KBM-7 (cell line): ENCODE measurements around the gene DDN.

Experiments used
- DNase-seq: peaks from one replicate; pipeline ENCODE4 v3.0.0-alpha.2; 2015
- in situ Hi-C: fragments of 300-500 bp; cut with MboI; formaldehyde crosslinking; loops from 2 replicates; pipeline ENCODE4 v1.14.3; 2020; ENCODE audit warnings: low sequenced_read_pairs, low pct_unique_long_range_greater_than_20kb, mixed read lengths

DDN gene

DNA sequence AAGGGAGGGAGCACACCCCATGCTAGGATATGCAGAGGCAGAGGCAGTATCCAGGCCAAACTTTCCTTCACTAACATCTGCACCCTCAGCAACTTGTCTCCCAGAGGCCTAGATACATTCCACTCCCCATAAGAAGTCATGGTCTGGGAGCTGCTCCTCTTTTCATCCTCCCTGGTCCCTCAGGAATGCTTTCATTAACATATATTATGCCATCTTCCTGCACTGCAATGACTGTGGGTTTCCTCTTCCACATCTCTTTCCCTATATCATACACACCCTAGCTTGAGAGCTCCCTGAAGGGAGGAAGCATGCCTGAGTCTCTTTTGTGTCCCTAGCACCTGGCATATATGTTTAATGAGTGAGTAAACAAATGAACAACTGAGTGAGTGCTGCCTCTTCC is 8.6 kb downstream of the DDN start:
- DNase-seq, result no peak
- in situ Hi-C loops, result no loop called here

GRCh38 chr12:48988030-48988649 is 11.0 kb downstream of the DDN start:
- in situ Hi-C loops, result no loop called here
- peak; percentile 77 for DNase-seq

GRCh38 chr12:48986720-48987291 is 12.4 kb downstream of the DDN start:
- in situ Hi-C loops, result no loop called here
- DNase-seq, result no peak

GRCh38 chr12:48985901-48986300 is 13.3 kb downstream of the DDN start:
- no peak for DNase-seq

DNA sequence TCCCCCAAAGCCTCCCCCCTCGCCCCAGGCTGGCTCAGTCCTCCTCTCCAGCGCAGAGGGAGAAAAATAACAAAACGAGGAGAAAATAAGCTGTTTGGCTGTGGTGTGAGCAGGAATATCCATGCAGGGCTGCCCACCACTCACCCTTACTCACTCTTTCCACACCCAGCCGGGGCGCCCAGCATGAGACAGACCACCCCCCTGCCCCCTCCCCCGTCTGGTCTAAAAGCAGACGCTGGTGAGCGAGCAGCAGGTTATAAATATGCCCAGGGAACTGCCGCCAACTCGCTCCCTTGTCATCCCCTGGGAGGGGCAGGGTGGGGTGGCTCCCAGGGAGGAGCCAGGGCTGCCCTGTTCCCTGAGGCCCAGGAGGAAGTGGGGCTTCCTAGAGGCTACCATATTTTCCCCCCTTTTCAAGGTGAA is 13.7 kb downstream of the DDN start:
- in situ Hi-C loops, result no loop called here
- DNase-seq, result no peak

More at GRCh38 chr12:48985901-48986300, 13.3 kb downstream of the DDN start:
- in situ Hi-C loops, result no loop called here

DNA sequence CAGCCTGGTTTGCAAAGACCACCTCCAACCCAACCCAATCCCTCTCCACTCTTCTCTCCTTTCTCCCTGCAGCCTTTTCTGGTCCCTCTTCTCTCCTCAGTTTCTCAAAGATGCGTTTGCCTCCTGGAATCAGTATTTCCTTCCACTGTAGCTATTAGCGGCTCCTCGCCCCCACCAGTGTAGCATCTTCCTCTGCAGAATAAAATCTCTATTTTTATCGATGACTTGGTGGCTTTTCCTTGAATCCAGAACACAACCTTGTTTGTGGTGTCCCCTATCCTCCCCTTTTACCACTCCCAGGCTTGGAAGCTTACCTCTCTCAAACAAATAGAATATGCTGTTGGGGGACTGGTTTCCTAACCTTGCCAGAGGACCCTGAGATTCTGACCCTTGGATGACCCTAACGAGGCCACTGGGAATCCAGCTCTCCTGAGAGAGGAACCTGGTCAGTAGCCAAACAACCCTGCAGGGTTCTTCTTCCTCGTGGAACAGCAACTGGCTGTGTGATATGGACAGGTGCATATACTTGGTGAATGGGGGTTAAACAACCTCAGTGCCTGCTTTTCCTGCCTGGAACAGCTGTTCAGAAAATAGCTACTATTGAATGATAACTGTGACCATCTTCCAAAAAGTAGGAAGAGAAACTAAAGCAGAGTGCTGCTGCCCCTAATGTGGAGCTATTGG is 16.6 kb downstream of the DDN start:
- DNase-seq, result no peak
- in situ Hi-C loops, result no loop called here

- DNase-seq, result no peak
- in situ Hi-C loops, result no loop called here
Measured at GRCh38 chr12:48981757-48982157, 17.4 kb downstream of the DDN start.

DNA sequence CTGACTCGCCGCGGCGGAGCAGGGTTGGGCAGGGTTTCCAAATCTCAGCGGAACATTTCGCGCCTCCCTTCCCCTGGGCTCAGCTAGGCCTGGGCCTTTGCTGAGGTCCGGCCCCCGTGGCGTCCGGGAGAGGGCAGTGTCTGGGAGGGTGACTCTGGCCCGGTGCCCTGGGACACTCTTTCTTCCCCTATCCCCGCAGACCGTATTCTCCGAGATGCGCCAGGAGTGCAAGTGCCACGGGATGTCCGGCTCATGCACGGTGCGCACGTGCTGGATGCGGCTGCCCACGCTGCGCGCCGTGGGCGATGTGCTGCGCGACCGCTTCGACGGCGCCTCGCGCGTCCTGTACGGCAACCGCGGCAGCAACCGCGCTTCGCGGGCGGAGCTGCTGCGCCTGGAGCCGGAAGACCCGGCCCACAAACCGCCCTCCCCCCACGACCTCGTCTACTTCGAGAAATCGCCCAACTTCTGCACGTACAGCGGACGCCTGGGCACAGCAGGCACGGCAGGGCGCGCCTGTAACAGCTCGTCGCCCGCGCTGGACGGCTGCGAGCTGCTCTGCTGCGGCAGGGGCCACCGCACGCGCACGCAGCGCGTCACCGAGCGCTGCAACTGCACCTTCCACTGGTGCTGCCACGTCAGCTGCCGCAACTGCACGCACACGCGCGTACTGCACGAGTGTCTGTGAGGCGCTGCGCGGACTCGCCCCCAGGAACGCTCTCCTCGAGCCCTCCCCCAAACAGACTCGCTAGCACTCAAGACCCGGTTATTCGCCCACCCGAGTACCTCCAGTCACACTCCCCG is 18.0 kb downstream of the DDN start:
- in situ Hi-C loops, result no loop called here
- peak; percentile 57 for DNase-seq

- in situ Hi-C loops, result no loop called here
- no peak for DNase-seq
Measured at GRCh38 chr12:48980389-48980952, 18.7 kb downstream of the DDN start.

DNA sequence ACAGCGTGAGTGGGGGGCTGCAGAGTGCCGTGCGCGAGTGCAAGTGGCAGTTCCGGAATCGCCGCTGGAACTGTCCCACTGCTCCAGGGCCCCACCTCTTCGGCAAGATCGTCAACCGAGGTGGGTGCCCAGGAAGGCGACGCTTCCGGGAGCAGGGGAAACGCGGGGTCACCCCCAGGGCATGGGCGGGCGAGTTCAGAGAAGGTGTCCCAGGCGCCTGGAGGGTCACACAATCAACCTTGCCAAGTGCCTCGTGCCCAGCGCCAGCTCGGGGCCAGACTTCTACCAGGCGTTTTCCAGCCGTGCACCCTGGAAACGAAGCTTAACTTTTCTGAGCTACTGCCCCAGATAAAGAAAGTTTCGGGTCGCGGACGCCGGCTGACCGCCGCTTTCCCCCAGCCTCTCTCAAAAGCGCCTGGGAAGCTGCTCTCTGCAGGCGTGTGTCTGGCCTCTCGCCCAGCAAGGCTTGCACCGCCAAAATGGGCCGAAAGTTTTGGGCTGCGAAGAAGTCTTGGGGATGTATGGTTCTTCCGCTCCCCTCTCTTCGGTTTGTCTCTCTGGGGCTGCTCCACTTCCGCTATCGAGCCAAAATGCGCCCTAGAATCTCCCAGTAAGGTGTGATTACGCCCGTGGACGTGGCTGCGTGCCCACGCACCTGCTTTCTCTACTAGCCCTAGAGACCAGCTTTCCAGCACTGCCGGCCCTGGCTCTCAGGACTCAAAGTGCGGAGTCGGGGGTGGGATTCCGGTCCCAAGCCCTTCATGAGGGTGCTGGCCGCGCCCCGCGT is 19.4 kb downstream of the DDN start:
- DNase-seq, result no peak
- in situ Hi-C loops, result no loop called here

GRCh38 chr12:48978741-48979601 is 20.2 kb downstream of the DDN start:
- DNase-seq, result no peak
- in situ Hi-C loops, result no loop called here

DNA sequence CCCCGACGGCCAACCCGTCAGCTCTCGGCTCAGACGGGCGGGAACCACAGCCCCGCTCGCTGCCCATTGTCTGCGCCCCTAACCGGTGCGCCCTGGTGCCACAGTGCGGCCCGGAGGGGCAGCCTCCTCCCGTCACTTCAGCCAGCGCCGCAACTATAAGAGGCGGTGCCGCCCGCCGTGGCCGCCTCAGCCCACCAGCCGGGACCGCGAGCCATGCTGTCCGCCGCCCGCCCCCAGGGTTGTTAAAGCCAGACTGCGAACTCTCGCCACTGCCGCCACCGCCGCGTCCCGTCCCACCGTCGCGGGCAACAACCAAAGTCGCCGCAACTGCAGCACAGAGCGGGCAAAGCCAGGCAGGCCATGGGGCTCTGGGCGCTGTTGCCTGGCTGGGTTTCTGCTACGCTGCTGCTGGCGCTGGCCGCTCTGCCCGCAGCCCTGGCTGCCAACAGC is 20.9 kb downstream of the DDN start, which contains the start of gene WNT1:
Gene WNT1, plus strand, starts transcription at position 32 of the 450 bp plus-strand sequence. Its CDS starts 329 bp downstream, at position 361.
- in situ Hi-C loops, result no loop called here
- no peak for DNase-seq

- in situ Hi-C loops, result no loop called here
- peak; percentile 51 for DNase-seq
Measured at GRCh38 chr12:48977290-48978281, 21.6 kb downstream of the DDN start.

- no peak for DNase-seq
- in situ Hi-C loops, result no loop called here
Measured at GRCh38 chr12:48973941-48974673, 25.1 kb downstream of the DDN start.

DNA sequence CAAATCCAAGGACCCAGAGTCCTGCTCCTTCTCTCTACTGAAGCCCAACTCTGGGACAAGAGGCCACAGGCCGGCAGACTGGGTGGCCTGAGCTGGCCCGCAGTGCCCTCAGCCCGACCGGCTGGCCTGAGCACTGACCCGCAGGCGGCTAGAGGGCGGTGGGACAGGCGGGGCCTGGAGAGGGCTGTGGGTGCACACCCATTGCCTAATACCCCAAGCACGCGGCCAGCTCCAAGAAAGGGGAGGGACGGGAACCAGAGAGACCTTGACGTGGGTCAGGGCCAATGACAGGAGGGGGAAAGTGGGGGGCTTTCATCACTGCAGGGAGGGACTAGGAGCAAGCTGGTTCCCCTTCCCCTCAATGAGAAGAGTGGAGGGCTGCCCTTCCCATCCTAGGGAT is 25.6 kb downstream of the DDN start:
- in situ Hi-C loops, result no loop called here
- no peak for DNase-seq

DNA sequence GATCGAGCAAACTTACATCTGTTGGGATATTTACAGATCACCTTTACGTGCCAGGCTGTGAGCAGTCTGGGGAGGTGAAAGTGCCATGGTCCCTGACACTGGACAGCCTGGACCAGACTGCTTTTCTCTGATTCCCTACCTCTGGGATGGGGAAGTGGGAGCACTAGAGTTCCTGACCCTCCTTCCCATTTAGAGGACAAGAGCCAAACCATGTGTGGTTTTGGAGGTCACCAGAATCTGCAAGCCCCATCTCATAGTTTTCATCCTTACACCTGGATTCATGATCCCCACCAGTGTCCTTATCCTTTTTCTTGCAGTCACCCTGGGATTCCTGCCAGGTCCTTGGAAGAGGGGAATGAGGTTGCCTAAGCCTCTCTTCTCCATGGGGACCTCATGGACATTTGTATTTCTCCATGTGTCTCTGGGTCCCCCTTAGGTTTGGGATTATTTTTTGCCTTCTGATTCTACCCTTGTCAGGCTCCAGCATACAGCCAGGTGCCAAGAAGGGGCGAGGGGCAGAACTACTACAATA is 26.2 kb downstream of the DDN start:
- no peak for DNase-seq
- in situ Hi-C loops, result no loop called here
